H9 (cell line): Measurements from ENCODE around the gene CALR3. TPM values are rescaled to one million over a fixed set of nuclear protein-coding genes. Genes with fewer than 3 reads are reported as not detected.

ENCODE experiments used
- DNase-seq: peaks from one replicate; pipeline ENCODE4 v3.0.0-alpha.2; 2017
- H2AFZ ChIP-seq: one replicate; pipeline ENCODE4 v1.6.1; 2013; ENCODE audit warnings: mild to moderate bottlenecking, low read length, control low read depth, moderate library complexity
- H2AK5ac ChIP-seq: 2 replicates; pipeline ENCODE4 v1.6.1; 2013; ENCODE audit warnings: low read length, control low read depth, mixed read lengths; ENCODE audit not compliant: insufficient read length
- H2BK120ac ChIP-seq: one replicate; pipeline ENCODE4 v1.6.1; 2013; ENCODE audit warnings: low read depth, mild to moderate bottlenecking, low read length, control low read depth, inconsistent platforms; ENCODE audit not compliant: poor library complexity, severe bottlenecking
- H2BK12ac ChIP-seq: 2 replicates; pipeline ENCODE4 v1.6.1; 2013; ENCODE audit warnings: low read length, control low read depth, mixed read lengths, low read depth; ENCODE audit not compliant: insufficient read length
- H2BK15ac ChIP-seq: 2 replicates; pipeline ENCODE4 v1.6.1; 2013; ENCODE audit warnings: low read depth, low read length, control low read depth
- H2BK20ac ChIP-seq: one replicate; pipeline ENCODE4 v1.6.1; 2013; ENCODE audit warnings: low read depth, mild to moderate bottlenecking, low read length, control low read depth, inconsistent platforms; ENCODE audit not compliant: poor library complexity, severe bottlenecking
- H2BK5ac ChIP-seq: 2 replicates; pipeline ENCODE4 v1.6.1; 2013; ENCODE audit warnings: low read length, control low read depth, mixed read lengths; ENCODE audit not compliant: insufficient read length
- H3K14ac ChIP-seq: 2 replicates; pipeline ENCODE4 v1.6.1; 2013; ENCODE audit warnings: low read length, control low read depth; ENCODE audit not compliant: insufficient read depth
- H3K18ac ChIP-seq: 2 replicates; pipeline ENCODE4 v1.6.1; 2013; ENCODE audit warnings: low read depth, mild to moderate bottlenecking, mixed read lengths, low read length, control low read depth; ENCODE audit not compliant: insufficient read length
- H3K23ac ChIP-seq: 2 replicates; pipeline ENCODE4 v1.6.1; 2013; ENCODE audit warnings: low read length, control low read depth, mixed read lengths, low read depth; ENCODE audit not compliant: insufficient read length
- H3K23me2 ChIP-seq: 2 replicates; pipeline ENCODE4 v1.6.1; 2013; ENCODE audit warnings: low read depth, mild to moderate bottlenecking, mixed read lengths, low read length, control low read depth; ENCODE audit not compliant: insufficient read length, poor library complexity, severe bottlenecking
- H3K27ac ChIP-seq: 2 replicates; pipeline ENCODE4 v1.5.1; 2013; ENCODE audit warnings: low read length, control low read depth, mixed read lengths, low read depth; ENCODE audit not compliant: insufficient read length
- H3K27me3 ChIP-seq: 2 replicates; pipeline ENCODE4 v1.6.1; 2013; ENCODE audit warnings: low read length, control low read depth, inconsistent platforms; ENCODE audit not compliant: insufficient read depth
- H3K4ac ChIP-seq: 2 replicates; pipeline ENCODE4 v1.6.1; 2013; ENCODE audit warnings: low read depth, mild to moderate bottlenecking, control low read depth, inconsistent platforms, low read length, moderate library complexity
- H3K4me1 ChIP-seq: 2 replicates; pipeline ENCODE4 v1.6.1; 2013; ENCODE audit warnings: low read length, control low read depth, inconsistent platforms; ENCODE audit not compliant: insufficient read depth
- H3K4me2 ChIP-seq: 2 replicates; pipeline ENCODE4 v1.6.1; 2013; ENCODE audit warnings: low read length, control low read depth, mixed read lengths; ENCODE audit not compliant: insufficient read length, insufficient read depth
- H3K56ac ChIP-seq: 2 replicates; pipeline ENCODE4 v1.6.1; 2013; ENCODE audit warnings: low read depth, mild to moderate bottlenecking, mixed read lengths, low read length, control low read depth; ENCODE audit not compliant: insufficient read length
- H3K79me1 ChIP-seq: 2 replicates; pipeline ENCODE4 v1.6.1; 2013; ENCODE audit warnings: low read depth, mild to moderate bottlenecking, moderate library complexity, low read length, control low read depth, inconsistent platforms; ENCODE audit not compliant: insufficient read depth, poor library complexity, severe bottlenecking
- H3K79me2 ChIP-seq: 2 replicates; pipeline ENCODE4 v1.6.1; 2013; ENCODE audit warnings: low read length, control low read depth, inconsistent platforms; ENCODE audit not compliant: insufficient read depth
- H3K9ac ChIP-seq: 2 replicates; pipeline ENCODE4 v1.6.1; 2013; ENCODE audit warnings: low read length, control low read depth, mixed read lengths; ENCODE audit not compliant: insufficient read length; ENCODE audit errors: extremely low read depth
- H3K9me3 ChIP-seq: one replicate; pipeline ENCODE4 v1.6.1; 2013; ENCODE audit warnings: low read depth, low read length, inconsistent platforms; ENCODE audit not compliant: control insufficient read depth
- H3T11ph ChIP-seq: one replicate; pipeline ENCODE4 v1.6.1; 2013; ENCODE audit warnings: mild to moderate bottlenecking, low read length, control low read depth, inconsistent platforms
- H4K20me1 ChIP-seq: one replicate; pipeline ENCODE4 v1.6.1; 2013; ENCODE audit not compliant: control insufficient read depth, insufficient read length, insufficient read depth
- H4K5ac ChIP-seq: 2 replicates; pipeline ENCODE4 v1.6.1; 2013; ENCODE audit warnings: low read depth, mild to moderate bottlenecking, mixed read lengths, low read length, control low read depth; ENCODE audit not compliant: insufficient read length
- H4K8ac ChIP-seq: replicated peaks from 2 replicates; pipeline ENCODE4 v1.6.1; 2013; ENCODE audit warnings: low read length, control low read depth, mixed read lengths, low read depth; ENCODE audit not compliant: insufficient read length
- H4K91ac ChIP-seq: 2 replicates; pipeline ENCODE4 v1.6.1; 2013; ENCODE audit warnings: low read depth, mild to moderate bottlenecking, moderate library complexity, mixed read lengths, low read length, control low read depth; ENCODE audit not compliant: insufficient read length
- H3K27ac Mint-ChIP-seq, 3 experiments: 2 replicates in 2 of 3; 3 replicates in 1 of 3; pipeline ENCODE4 v1.8.0; 2020 to 2021; ENCODE audit warnings: mixed read lengths in 3 of 3, mild to moderate bottlenecking in 1 of 3, moderate library complexity in 1 of 3
- H3K27me3 Mint-ChIP-seq: 2 replicates; pipeline ENCODE4 v1.8.0; 2021; ENCODE audit warnings: low read depth, mild to moderate bottlenecking, moderate library complexity, mixed read lengths
- H3K36me3 Mint-ChIP-seq, 3 experiments: 2 replicates in 2 of 3; 3 replicates in 1 of 3; pipeline ENCODE4 v1.8.0; 2020 to 2021; ENCODE audit warnings: low read depth in 3 of 3, mixed read lengths in 3 of 3; ENCODE audit not compliant: insufficient read depth in 1 of 3
- H3K4me1 Mint-ChIP-seq, 2 experiments: 2 replicates each; pipeline ENCODE4 v1.8.0; 2020; ENCODE audit warnings: mixed read lengths in 2 of 2
- H3K4me3 Mint-ChIP-seq, 2 experiments: 2 replicates in 1 of 2; 3 replicates in 1 of 2; pipeline ENCODE4 v1.8.0; 2020 to 2021; ENCODE audit warnings: mild to moderate bottlenecking in 2 of 2, mixed read lengths in 2 of 2, moderate library complexity in 1 of 2
- H3K9me3 Mint-ChIP-seq, 2 experiments: 2 replicates in 1 of 2; 3 replicates in 1 of 2; pipeline ENCODE4 v1.8.0; 2020; ENCODE audit warnings: mild to moderate bottlenecking in 2 of 2, mixed read lengths in 2 of 2, moderate library complexity in 1 of 2
- CTCF ChIP-seq: fragments of 200-600 bp; sonication (generic); conservative IDR thresholded peaks from 3 replicates; pipeline ENCODE4 v1.8.0; 2021; ENCODE audit warnings: antibody characterized with exemption, mild to moderate bottlenecking
- WGBS: extraction: QIAGEN DNeasy Blood & Tissue Kit; methylation state at CpG from one replicate; pipeline ENCODE4 v1.1.7; 2013; ENCODE audit warnings: missing lambda C conversion rate, low lambda C conversion rate, mixed read lengths; ENCODE audit not compliant: insufficient read length; ENCODE audit errors: extremely low coverage; 5-methylcytosine and 5-hydroxymethylcytosine counted together
- total RNA-seq: library from RNA; stranded (reverse); gene quantifications from 2 replicates; pipeline ENCODE4 v1.2.1, GENCODE V29; 2021

CALR3 gene
- total RNA-seq, 1 experiment from 2014 or later = 0.44 TPM

- H3K4me1 Mint-ChIP-seq = no peaks in the 10 kb centered on the region
- H2BK15ac ChIP-seq = no peak overlapping the region
- H2AFZ ChIP-seq = no peak overlapping the region
- no peak overlapping the region for H4K5ac ChIP-seq
- H3K18ac ChIP-seq = no peak overlapping the region
- no peaks in the 10 kb centered on the region for H3K79me1 ChIP-seq
- no CpG with 5 or more reads among the region's 14 CpGs for WGBS
- no peak overlapping the region for H3K23ac ChIP-seq
- H3T11ph ChIP-seq = no peak overlapping the region
- H4K20me1 ChIP-seq = peaks cover 3% of the 10 kb centered on the region
- no peak overlapping the region for H3K56ac ChIP-seq
- no peak overlapping the region for H2BK20ac ChIP-seq
- H3K27me3 ChIP-seq = no peaks in the 10 kb centered on the region
- peaks cover 32 to 63% (median 55%) of the 10 kb centered on the region in 3 experiments; a peak in 6 of 7 replicates for H3K36me3 Mint-ChIP-seq
- H3K27me3 Mint-ChIP-seq = no peaks in the 10 kb centered on the region
- H2BK12ac ChIP-seq = no peak overlapping the region
- no peaks in the 10 kb centered on the region for H3K79me2 ChIP-seq
- no peaks in the 10 kb centered on the region for H3K9me3 Mint-ChIP-seq
- TF ChIP-seq CTCF = no peak
- no peak overlapping the region for H3K4ac ChIP-seq
- no peak for DNase-seq
- H4K91ac ChIP-seq = no peak overlapping the region
- H3K14ac ChIP-seq = no peak overlapping the region
- H3K23me2 ChIP-seq = no peaks in the 10 kb centered on the region
- no peak overlapping the region for H3K4me3 Mint-ChIP-seq
- H4K8ac ChIP-seq = no peak overlapping the region
- H3K27ac Mint-ChIP-seq = peak overlapping the region in 1 of 3 experiments; percentile 36; a peak in 2 of 7 replicates
- H3K9ac ChIP-seq = no peak overlapping the region
- H3K4me2 ChIP-seq = no peak overlapping the region
- H3K27ac ChIP-seq = no peak overlapping the region
- H2AK5ac ChIP-seq = no peak overlapping the region
- no peaks in the 10 kb centered on the region for H3K4me1 ChIP-seq
- H2BK120ac ChIP-seq = no peak overlapping the region
- no peaks in the 10 kb centered on the region for H3K9me3 ChIP-seq
- no peak overlapping the region for H2BK5ac ChIP-seq
Measured at GRCh38 chr19:16516923-16517610, 21.1 kb upstream of the CALR3 start.
